ENCODE measurements around the gene CTSH. TPM values are rescaled to one million over a fixed set of nuclear protein-coding genes. Genes with fewer than 3 reads are reported as not detected.
A peak's percentile ranks its signal among the peaks of the same experiment; 100 is the strongest.

Gene CTSH
- total and polyA plus RNA-seq, 2 of the 13 experiments (the other 11 are each of a cell fraction or from before 2014, with no cell fraction given) = 265 to 653 TPM

DNA sequence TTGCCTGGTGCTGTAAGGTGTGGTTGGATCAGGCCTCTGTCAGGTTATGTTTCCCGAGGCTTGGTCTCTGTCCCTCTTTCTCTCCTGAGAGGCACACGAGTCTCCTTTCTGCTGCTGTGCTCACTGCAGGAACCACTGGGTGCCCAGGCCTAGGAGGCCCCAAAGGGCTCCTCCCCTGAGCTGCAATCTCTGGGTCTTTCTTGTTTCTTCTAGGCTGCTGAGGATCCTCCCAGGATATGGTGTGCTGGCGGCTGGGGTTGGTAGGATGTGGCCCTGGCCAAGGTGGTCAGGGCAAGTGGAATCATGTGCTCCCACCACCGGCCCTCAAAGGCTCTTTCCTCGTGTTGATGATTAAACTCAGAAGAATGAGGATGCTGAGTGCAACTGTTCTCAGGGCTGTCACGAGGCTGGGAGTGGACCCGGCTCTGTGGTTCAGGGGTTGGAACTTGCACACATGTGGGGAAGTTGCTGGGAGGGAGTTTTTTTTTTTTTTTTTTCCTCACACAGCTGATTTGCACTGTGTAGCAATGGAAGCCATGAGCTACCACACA, 43.6 kb upstream of the CTSH start (continued):
- TF ChIP-seq, protein P1, sequence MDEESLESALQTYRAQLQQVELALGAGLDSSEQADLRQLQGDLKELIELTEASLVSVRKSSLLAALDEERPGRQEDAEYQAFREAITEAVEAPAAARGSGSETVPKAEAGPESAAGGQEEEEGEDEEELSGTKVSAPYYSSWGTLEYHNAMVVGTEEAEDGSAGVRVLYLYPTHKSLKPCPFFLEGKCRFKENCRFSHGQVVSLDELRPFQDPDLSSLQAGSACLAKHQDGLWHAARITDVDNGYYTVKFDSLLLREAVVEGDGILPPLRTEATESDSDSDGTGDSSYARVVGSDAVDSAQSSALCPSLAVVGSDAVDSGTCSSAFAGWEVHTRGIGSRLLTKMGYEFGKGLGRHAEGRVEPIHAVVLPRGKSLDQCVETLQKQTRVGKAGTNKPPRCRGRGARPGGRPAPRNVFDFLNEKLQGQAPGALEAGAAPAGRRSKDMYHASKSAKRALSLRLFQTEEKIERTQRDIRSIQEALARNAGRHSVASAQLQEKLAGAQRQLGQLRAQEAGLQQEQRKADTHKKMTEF (CRISPR knock-in tag; IDR thresholded peaks at IDR 0.05) = peak; percentile 94
- TF ChIP-seq SRSF4 (IDR thresholded peaks at IDR 0.05; ENCODE audit: low read depth, low read length, poor library complexity, severe bottlenecking) (no peak), ZKSCAN1 (IDR thresholded peaks at IDR 0.05; ENCODE audit: low read length) (no peak), ZNF589 (CRISPR knock-in tag; conservative IDR thresholded peaks at IDR 0.05) (no peak), ZNF329 (CRISPR knock-in tag; IDR thresholded peaks at IDR 0.05; ENCODE audit: low read depth) (0 out of 2 replicates have a peak, but pooled peaks have one; percentile 34), ZNF331 (CRISPR knock-in tag; IDR thresholded peaks at IDR 0.05) (peak; percentile 76; the same call in 1 of the 2 replicates), ZNF720 (CRISPR knock-in tag; IDR thresholded peaks at IDR 0.05) (no peak), GTF3A (CRISPR knock-in tag; conservative IDR thresholded peaks at IDR 0.05) (no peak), BCL6 (CRISPR knock-in tag; IDR thresholded peaks at IDR 0.05) (peak; percentile 67), SUZ12 (IDR thresholded peaks at IDR 0.05; ENCODE audit: low read depth, low read length) (no peak), ZNF205 (CRISPR knock-in tag; IDR thresholded peaks at IDR 0.05) (no peak), ZNF446 (CRISPR knock-in tag; IDR thresholded peaks at IDR 0.05) (no peak), ZNF225 (CRISPR knock-in tag; IDR thresholded peaks at IDR 0.05) (0 out of 2 replicates have a peak, but pooled peaks have one; percentile 58), CENPX (CRISPR knock-in tag; IDR thresholded peaks at IDR 0.05) (no peak), ZFP36L1 (CRISPR knock-in tag; IDR thresholded peaks at IDR 0.05) (peak; percentile 97), HMG20B (CRISPR knock-in tag; conservative IDR thresholded peaks at IDR 0.05) (0 out of 2 replicates have a peak, but pooled peaks have one; percentile 28)
- TF ChIP-seq, protein P2, sequence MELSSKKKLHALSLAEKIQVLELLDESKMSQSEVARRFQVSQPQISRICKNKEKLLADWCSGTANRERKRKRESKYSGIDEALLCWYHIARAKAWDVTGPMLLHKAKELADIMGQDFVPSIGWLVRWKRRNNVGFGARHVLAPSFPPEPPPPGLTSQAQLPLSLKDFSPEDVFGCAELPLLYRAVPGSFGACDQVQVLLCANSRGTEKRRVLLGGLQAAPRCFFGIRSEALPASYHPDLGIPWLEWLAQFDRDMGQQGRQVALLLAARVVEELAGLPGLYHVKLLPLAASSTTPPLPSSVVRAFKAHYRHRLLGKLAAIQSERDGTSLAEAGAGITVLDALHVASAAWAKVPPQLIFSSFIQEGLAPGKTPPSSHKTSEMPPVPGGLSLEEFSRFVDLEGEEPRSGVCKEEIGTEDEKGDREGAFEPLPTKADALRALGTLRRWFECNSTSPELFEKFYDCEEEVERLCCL (CRISPR knock-in tag; IDR thresholded peaks at IDR 0.05; ENCODE audit: borderline replicate concordance) = 0 out of 2 replicates have a peak, but pooled peaks have one; percentile 30
- TF ChIP-seq, protein P3, sequence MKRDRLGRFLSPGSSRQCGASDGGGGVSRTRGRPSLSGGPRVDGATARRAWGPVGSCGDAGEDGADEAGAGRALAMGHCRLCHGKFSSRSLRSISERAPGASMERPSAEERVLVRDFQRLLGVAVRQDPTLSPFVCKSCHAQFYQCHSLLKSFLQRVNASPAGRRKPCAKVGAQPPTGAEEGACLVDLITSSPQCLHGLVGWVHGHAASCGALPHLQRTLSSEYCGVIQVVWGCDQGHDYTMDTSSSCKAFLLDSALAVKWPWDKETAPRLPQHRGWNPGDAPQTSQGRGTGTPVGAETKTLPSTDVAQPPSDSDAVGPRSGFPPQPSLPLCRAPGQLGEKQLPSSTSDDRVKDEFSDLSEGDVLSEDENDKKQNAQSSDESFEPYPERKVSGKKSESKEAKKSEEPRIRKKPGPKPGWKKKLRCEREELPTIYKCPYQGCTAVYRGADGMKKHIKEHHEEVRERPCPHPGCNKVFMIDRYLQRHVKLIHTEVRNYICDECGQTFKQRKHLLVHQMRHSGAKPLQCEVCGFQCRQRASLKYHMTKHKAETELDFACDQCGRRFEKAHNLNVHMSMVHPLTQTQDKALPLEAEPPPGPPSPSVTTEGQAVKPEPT (CRISPR knock-in tag; IDR thresholded peaks at IDR 0.05; ENCODE audit: low read depth) = no peak
- TF ChIP-seq, protein P4, sequence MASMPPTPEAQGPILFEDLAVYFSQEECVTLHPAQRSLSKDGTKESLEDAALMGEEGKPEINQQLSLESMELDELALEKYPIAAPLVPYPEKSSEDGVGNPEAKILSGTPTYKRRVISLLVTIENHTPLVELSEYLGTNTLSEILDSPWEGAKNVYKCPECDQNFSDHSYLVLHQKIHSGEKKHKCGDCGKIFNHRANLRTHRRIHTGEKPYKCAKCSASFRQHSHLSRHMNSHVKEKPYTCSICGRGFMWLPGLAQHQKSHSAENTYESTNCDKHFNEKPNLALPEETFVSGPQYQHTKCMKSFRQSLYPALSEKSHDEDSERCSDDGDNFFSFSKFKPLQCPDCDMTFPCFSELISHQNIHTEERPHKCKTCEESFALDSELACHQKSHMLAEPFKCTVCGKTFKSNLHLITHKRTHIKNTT (CRISPR knock-in tag; IDR thresholded peaks at IDR 0.05) = no peak
- TF ChIP-seq, protein P5, sequence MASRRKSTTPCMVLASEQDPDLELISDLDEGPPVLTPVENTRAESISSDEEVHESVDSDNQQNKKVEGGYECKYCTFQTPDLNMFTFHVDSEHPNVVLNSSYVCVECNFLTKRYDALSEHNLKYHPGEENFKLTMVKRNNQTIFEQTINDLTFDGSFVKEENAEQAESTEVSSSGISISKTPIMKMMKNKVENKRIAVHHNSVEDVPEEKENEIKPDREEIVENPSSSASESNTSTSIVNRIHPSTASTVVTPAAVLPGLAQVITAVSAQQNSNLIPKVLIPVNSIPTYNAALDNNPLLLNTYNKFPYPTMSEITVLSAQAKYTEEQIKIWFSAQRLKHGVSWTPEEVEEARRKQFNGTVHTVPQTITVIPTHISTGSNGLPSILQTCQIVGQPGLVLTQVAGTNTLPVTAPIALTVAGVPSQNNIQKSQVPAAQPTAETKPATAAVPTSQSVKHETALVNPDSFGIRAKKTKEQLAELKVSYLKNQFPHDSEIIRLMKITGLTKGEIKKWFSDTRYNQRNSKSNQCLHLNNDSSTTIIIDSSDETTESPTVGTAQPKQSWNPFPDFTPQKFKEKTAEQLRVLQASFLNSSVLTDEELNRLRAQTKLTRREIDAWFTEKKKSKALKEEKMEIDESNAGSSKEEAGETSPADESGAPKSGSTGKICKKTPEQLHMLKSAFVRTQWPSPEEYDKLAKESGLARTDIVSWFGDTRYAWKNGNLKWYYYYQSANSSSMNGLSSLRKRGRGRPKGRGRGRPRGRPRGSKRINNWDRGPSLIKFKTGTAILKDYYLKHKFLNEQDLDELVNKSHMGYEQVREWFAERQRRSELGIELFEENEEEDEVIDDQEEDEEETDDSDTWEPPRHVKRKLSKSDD (CRISPR knock-in tag; IDR thresholded peaks at IDR 0.05; ENCODE audit: low read depth) = 0 out of 2 replicates have a peak, but pooled peaks have one; percentile 75
- TF ChIP-seq, protein P6, sequence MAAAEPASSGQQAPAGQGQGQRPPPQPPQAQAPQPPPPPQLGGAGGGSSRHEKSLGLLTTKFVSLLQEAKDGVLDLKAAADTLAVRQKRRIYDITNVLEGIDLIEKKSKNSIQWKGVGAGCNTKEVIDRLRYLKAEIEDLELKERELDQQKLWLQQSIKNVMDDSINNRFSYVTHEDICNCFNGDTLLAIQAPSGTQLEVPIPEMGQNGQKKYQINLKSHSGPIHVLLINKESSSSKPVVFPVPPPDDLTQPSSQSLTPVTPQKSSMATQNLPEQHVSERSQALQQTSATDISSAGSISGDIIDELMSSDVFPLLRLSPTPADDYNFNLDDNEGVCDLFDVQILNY (CRISPR knock-in tag; conservative IDR thresholded peaks at IDR 0.05) = no peak
